Upper lobe of left lung (tissue), 4 donors: ENCODE results near the gene SLC4A3.

Experiments used
- CTCF ChIP-seq, 6 experiments: fragments of 450-650 bp in 4 of 6; fragments of 200-600 bp in 2 of 6; sonication (generic) in 2 of 6; IDR thresholded peaks; one replicate each; pipeline ENCODE4 v1.5.1; 2016 to 2019; ENCODE audit warnings: antibody characterized with exemption in 6 of 6
- POLR2A ChIP-seq, 4 donors: fragments of 450-650 bp; IDR thresholded peaks; one replicate each; pipeline ENCODE4 v1.5.1; 2016 to 2017; ENCODE audit warnings: antibody characterized with exemption in 4 of 4, mild to moderate bottlenecking in 2 of 4

DNA sequence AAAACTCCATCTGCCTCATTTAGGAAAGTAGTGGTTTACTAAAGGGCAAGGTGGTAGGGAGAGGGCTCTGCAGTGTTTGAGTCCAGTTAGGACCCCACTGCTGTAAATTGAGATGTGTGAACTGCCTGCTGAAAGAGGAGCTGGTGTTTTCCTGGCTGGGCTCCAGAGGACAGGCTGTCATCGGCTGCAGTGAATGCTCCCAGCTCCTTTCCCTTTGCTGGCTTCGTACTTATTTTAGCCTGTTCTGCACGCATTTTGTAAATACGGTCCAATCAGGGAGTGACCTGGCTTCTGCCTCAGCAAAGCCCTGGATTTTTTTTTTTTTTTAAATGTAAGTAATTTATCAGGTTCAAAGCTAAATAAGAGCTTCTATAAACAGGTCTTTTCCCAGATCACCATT lies 37.5 kb downstream of the SLC4A3 start:
- no peak for TF ChIP-seq CTCF (IDR thresholded peaks at IDR 0.05)
- no peak for TF ChIP-seq POLR2A (IDR thresholded peaks at IDR 0.05)
